Nephron progenitor cell (in vitro differentiated cells): Measurements from ENCODE around the gene INO80C.

Experiments
- DNase-seq: peaks from one replicate; pipeline ENCODE4 v3.0.0; 2021
- H3K27ac Mint-ChIP-seq: 2 replicates; pipeline ENCODE4 v1.8.0; 2021; ENCODE audit warnings: mild to moderate bottlenecking, moderate library complexity, mixed read lengths
- H3K27me3 Mint-ChIP-seq: 2 replicates; pipeline ENCODE4 v1.8.0; 2021; ENCODE audit warnings: mild to moderate bottlenecking, low read depth, mixed read lengths; ENCODE audit not compliant: poor library complexity
- H3K36me3 Mint-ChIP-seq: 2 replicates; pipeline ENCODE4 v1.8.0; 2021; ENCODE audit warnings: low read depth, mixed read lengths
- H3K4me1 Mint-ChIP-seq: 2 replicates; pipeline ENCODE4 v1.8.0; 2021; ENCODE audit warnings: mixed read lengths
- H3K4me3 Mint-ChIP-seq: 2 replicates; pipeline ENCODE4 v1.8.0; 2021; ENCODE audit warnings: mild to moderate bottlenecking, moderate library complexity, mixed read lengths
- H3K9me3 Mint-ChIP-seq: 2 replicates; pipeline ENCODE4 v1.8.0; 2021; ENCODE audit warnings: mild to moderate bottlenecking, moderate library complexity, mixed read lengths
- TF ChIP-seq, protein P1 (sequence below): fragments of 200-600 bp; sonication (generic); IDR thresholded peaks from 2 replicates; pipeline ENCODE4 v1.5.0; 2021; ENCODE audit warnings: antibody characterized with exemption

The INO80C gene

DNA sequence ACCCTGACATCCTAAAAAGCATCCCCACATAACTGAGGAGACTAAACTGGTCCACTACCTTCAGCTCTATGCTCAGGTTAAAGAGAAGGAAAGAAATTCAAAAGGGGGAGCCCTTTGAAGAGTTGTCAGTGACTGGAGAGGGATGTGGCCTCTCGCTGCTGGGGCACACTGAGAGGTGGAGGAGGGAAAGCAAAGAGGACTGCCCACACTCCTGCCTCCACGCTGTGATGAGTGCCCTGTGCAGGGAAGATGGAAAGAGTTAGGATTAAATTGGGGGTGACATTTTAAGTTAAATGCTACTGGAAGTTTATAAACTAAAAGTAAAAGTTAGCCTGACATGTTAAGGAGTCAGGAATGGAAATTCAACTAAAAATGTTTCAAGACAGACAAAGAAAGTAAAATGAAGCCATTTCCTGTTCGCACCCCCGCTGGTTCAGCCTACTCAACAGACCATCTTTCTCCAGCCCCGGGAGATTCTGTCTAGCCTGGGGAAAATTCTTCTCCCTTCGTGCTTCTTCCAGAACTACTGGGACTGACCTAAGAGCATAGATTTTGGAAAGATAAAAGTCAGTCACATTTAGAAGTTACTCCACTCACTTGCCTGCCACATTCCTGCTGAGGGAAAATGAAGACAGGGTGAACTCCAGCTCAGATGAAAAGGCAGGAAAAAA, 17.8 kb upstream of the INO80C start:
- Mint-ChIP-seq H3K9me3 (no peaks in the 10 kb centered on the region), H3K36me3 (no peaks in the 10 kb centered on the region), H3K4me3 (no peak overlapping the region), H3K4me1 (peaks cover 47% of the 10 kb centered on the region), H3K27ac (peak overlapping the region; percentile 72), H3K27me3 (no peaks in the 10 kb centered on the region)
- DNase-seq, result no peak
- TF ChIP-seq, protein P1, sequence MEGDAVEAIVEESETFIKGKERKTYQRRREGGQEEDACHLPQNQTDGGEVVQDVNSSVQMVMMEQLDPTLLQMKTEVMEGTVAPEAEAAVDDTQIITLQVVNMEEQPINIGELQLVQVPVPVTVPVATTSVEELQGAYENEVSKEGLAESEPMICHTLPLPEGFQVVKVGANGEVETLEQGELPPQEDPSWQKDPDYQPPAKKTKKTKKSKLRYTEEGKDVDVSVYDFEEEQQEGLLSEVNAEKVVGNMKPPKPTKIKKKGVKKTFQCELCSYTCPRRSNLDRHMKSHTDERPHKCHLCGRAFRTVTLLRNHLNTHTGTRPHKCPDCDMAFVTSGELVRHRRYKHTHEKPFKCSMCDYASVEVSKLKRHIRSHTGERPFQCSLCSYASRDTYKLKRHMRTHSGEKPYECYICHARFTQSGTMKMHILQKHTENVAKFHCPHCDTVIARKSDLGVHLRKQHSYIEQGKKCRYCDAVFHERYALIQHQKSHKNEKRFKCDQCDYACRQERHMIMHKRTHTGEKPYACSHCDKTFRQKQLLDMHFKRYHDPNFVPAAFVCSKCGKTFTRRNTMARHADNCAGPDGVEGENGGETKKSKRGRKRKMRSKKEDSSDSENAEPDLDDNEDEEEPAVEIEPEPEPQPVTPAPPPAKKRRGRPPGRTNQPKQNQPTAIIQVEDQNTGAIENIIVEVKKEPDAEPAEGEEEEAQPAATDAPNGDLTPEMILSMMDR, result no peak

- Mint-ChIP-seq H3K27ac (peak overlapping the region; percentile 72), H3K4me3 (no peak overlapping the region), H3K36me3 (no peaks in the 10 kb centered on the region), H3K4me1 (peaks cover 54% of the 10 kb centered on the region), H3K27me3 (peaks cover 2% of the 10 kb centered on the region), H3K9me3 (no peaks in the 10 kb centered on the region)
- DNase-seq, result no peak
- TF ChIP-seq, protein P1, result no peak
Measured at GRCh38 chr18:35514752-35515459, 17.1 kb upstream of the INO80C start.

GRCh38 chr18:35514283-35514682, 16.5 kb upstream of the INO80C start:
- DNase-seq, result no peak
- TF ChIP-seq, protein P1, result no peak
- H3K9me3 Mint-ChIP-seq, result no peaks in the 10 kb centered on the region
- peaks cover 52% of the 10 kb centered on the region for H3K4me1 Mint-ChIP-seq
- no peak overlapping the region for H3K27ac Mint-ChIP-seq
- H3K36me3 Mint-ChIP-seq, result no peaks in the 10 kb centered on the region
- peaks cover 2% of the 10 kb centered on the region for H3K27me3 Mint-ChIP-seq
- no peak overlapping the region for H3K4me3 Mint-ChIP-seq

DNA sequence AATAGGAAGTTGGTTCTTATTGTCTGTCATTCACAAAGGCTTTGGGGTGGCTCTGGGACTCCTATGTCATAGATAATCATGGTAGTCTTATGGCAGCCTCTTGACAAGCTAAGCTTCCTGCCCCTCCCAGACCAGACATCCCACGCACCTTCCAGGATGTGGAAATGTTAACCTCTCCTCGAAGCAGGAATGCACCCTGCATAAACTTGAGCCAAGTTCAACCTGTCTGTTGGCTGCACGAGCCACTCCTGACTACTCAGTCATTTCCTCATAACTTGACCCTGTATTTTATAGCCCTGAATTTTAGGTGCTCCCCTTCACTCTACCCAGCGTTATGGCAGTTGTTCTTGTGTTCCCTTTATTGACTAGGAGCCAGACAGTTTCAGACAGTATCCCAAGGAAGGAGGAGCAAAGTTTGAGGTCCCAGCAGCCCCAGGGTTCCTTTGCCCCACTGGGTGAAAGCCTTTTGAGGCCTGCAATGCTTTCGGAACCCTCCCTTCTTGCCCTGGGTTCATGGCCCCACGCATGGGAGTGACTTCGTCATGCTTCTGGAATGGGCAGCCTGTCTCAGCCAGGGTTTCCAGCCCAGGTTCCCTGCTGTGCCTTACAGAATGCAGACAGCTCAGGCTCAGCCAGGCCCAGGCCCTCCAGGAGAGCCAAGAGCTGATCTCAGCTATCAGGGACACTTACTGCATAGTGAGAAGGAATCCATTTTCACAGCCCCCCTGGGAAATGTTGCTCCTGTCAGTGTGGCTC, 15.6 kb upstream of the INO80C start:
- Mint-ChIP-seq H3K36me3 (no peaks in the 10 kb centered on the region), H3K4me1 (peaks cover 50% of the 10 kb centered on the region), H3K27ac (peak overlapping the region; percentile 39), H3K9me3 (no peaks in the 10 kb centered on the region), H3K27me3 (peaks cover 2% of the 10 kb centered on the region), H3K4me3 (no peak overlapping the region)
- TF ChIP-seq, protein P1, result no peak
- DNase-seq, result peak; percentile 32

- TF ChIP-seq, protein P1, result no peak
- H3K36me3 Mint-ChIP-seq, result no peaks in the 10 kb centered on the region
- no peak overlapping the region for H3K4me3 Mint-ChIP-seq
- peaks cover 50% of the 10 kb centered on the region for H3K4me1 Mint-ChIP-seq
- H3K9me3 Mint-ChIP-seq, result no peaks in the 10 kb centered on the region
- DNase-seq, result no peak
- H3K27me3 Mint-ChIP-seq, result peaks cover 2% of the 10 kb centered on the region
- no peak overlapping the region for H3K27ac Mint-ChIP-seq
Measured at GRCh38 chr18:35512761-35513160, 15.0 kb upstream of the INO80C start.
